GM19328 (cell line): ENCODE results near the gene RAC2.
"Not testable (repeated sequence)": the region's sequence is repeated elsewhere in the genome, so short reads cannot be mapped to it uniquely, and the experiment has no call there.

Experiments used
- ATAC-seq: cut with Tn5 transposase; IDR thresholded peaks from one replicate; pipeline ENCODE4 v1.9.1; 2021; ENCODE audit warnings: mild to moderate bottlenecking, moderate library complexity; ENCODE audit not compliant: unreplicated experiment

RAC2 gene

GRCh38 chr22:37237371-37238268 lies 6.4 kb downstream of the RAC2 start:
- ATAC-seq: no peak

- no peak for ATAC-seq
These were observed 8.0 kb downstream of the RAC2 start for GRCh38 chr22:37235897-37236607.

- no peak for ATAC-seq
These were observed 9.0 kb downstream of the RAC2 start for GRCh38 chr22:37234736-37235711.

- no peak for ATAC-seq
These were observed 10.1 kb downstream of the RAC2 start for GRCh38 chr22:37233751-37234631.

- ATAC-seq: not testable (repeated sequence)
These were observed 10.7 kb downstream of the RAC2 start for GRCh38 chr22:37233371-37233750.

GRCh38 chr22:37232140-37232998 lies 11.7 kb downstream of the RAC2 start:
- no peak for ATAC-seq

GRCh38 chr22:37231406-37232139 lies 12.5 kb downstream of the RAC2 start:
- no peak for ATAC-seq

GRCh38 chr22:37230673-37231405 lies 13.2 kb downstream of the RAC2 start:
- no peak for ATAC-seq

- no peak for ATAC-seq
These were observed 14.0 kb downstream of the RAC2 start for GRCh38 chr22:37229805-37230672.

GRCh38 chr22:37229012-37229804 lies 14.9 kb downstream of the RAC2 start:
- ATAC-seq: no peak

GRCh38 chr22:37228106-37229011 lies 15.7 kb downstream of the RAC2 start:
- ATAC-seq: no peak

- ATAC-seq: no peak
These were observed 17.6 kb downstream of the RAC2 start for GRCh38 chr22:37226514-37226913.

- ATAC-seq: no peak
These were observed 18.0 kb downstream of the RAC2 start for GRCh38 chr22:37226087-37226486.

GRCh38 chr22:37225481-37225880 lies 18.6 kb downstream of the RAC2 start:
- ATAC-seq: no peak
